OCI-LY3 (cell line): Measurements from ENCODE around the gene DTX4.
A peak's percentile ranks its signal among the peaks of the same experiment; 100 is the strongest.

Experiments
- H2AFZ ChIP-seq: fragments of 200-600, 300-600 bp; shearing (Covaris generic); 2 replicates; pipeline ENCODE4 v1.6.0; 2014; ENCODE audit warnings: antibody characterized with exemption, low read depth, low read length
- H3K27ac ChIP-seq: fragments of 200-600, 300-600 bp; sonication (generic); 2 replicates; pipeline ENCODE4 v1.5.1; 2014; ENCODE audit warnings: mild to moderate bottlenecking, low read length, moderate library complexity, mixed read lengths
- H3K27me3 ChIP-seq: fragments of 200-600, 300-600 bp; sonication (generic); 2 replicates; pipeline ENCODE4 v1.6.1; 2014; ENCODE audit warnings: low read depth, low read length, mixed read lengths
- H3K36me3 ChIP-seq: fragments of 200-600, 300-600 bp; sonication (generic); replicated peaks from 2 replicates; pipeline ENCODE3; 2014; ENCODE audit warnings: low read depth, low read length, mixed read lengths
- H3K4me1 ChIP-seq: fragments of 300-600, 200-600 bp; sonication (generic); 2 replicates; pipeline ENCODE4 v1.6.1; 2014; ENCODE audit warnings: low read length, mixed read lengths
- H3K4me2 ChIP-seq: fragments of 200-600, 300-600 bp; sonication (generic); 2 replicates; pipeline ENCODE4 v1.6.1; 2014; ENCODE audit warnings: low read length, mixed read lengths
- H3K4me3 ChIP-seq: fragments of 300-600, 200-600 bp; sonication (generic); 2 replicates; pipeline ENCODE4 v1.5.1; 2014; ENCODE audit warnings: antibody characterized with exemption, mild to moderate bottlenecking, low read length, moderate library complexity
- H3K79me2 ChIP-seq: fragments of 300-600, 200-600 bp; shearing (Covaris generic); 2 replicates; pipeline ENCODE4 v1.6.1; 2014; ENCODE audit warnings: mild to moderate bottlenecking, low read length, mixed read lengths
- H3K9ac ChIP-seq: fragments of 300-600, 200-600 bp; shearing (Covaris generic); 2 replicates; pipeline ENCODE4 v1.6.0; 2014; ENCODE audit warnings: mild to moderate bottlenecking, low read length, moderate library complexity
- H3K9me3 ChIP-seq: fragments of 200-600, 300-600 bp; shearing (Covaris generic); 2 replicates; pipeline ENCODE4 v1.6.1; 2014; ENCODE audit warnings: low read length, mixed read lengths; ENCODE audit not compliant: insufficient read depth
- H4K20me1 ChIP-seq: fragments of 200-600, 300-600 bp; sonication (generic); 2 replicates; pipeline ENCODE4 v1.6.1; 2016; ENCODE audit warnings: low read length, mixed read lengths; ENCODE audit not compliant: insufficient read depth
- CTCF ChIP-seq: fragments of 200-600, 300-600 bp; sonication (generic); IDR thresholded peaks from 2 replicates; pipeline ENCODE4 v1.5.1; 2014; ENCODE audit warnings: antibody characterized with exemption, low read length, low read depth
- EZH2phosphoT487 ChIP-seq: fragments of 200-600 bp; shearing (Covaris generic); IDR thresholded peaks from 2 replicates; pipeline ENCODE4 v1.6.1; 2018; ENCODE audit warnings: antibody characterized with exemption, mixed run types, low read depth

Gene DTX4

GRCh38 chr11:59180907-59181306 is 9.0 kb downstream of the DTX4 start:
- Histone ChIP-seq H2AFZ (no peak overlapping the region), H3K27me3 (no peaks in the 10 kb centered on the region), H3K4me1 (no peaks in the 10 kb centered on the region), H4K20me1 (no peaks in the 10 kb centered on the region), H3K4me2 (no peak overlapping the region), H3K79me2 (no peaks in the 10 kb centered on the region), H3K27ac (no peak overlapping the region), H3K4me3 (no peak overlapping the region), H3K9me3 (peaks cover 16% of the 10 kb centered on the region), H3K9ac (no peak overlapping the region), H3K36me3 (peaks cover 38% of the 10 kb centered on the region)
- TF ChIP-seq CTCF (no peak), EZH2phosphoT487 (no peak)

- Histone ChIP-seq H3K27ac (no peak overlapping the region), H4K20me1 (no peaks in the 10 kb centered on the region), H3K27me3 (no peaks in the 10 kb centered on the region), H3K4me1 (no peaks in the 10 kb centered on the region), H3K9ac (no peak overlapping the region), H3K9me3 (peaks cover 16% of the 10 kb centered on the region), H2AFZ (no peak overlapping the region), H3K4me2 (no peak overlapping the region), H3K79me2 (no peaks in the 10 kb centered on the region), H3K4me3 (no peak overlapping the region), H3K36me3 (peaks cover 37% of the 10 kb centered on the region)
- TF ChIP-seq EZH2phosphoT487: no peak
- TF ChIP-seq CTCF: no peak
Measured at GRCh38 chr11:59181746-59182456, 10.0 kb downstream of the DTX4 start.

- no peak overlapping the region for H2AFZ ChIP-seq
- H3K27me3 ChIP-seq: no peaks in the 10 kb centered on the region
- peaks cover 32% of the 10 kb centered on the region for H3K36me3 ChIP-seq
- TF ChIP-seq EZH2phosphoT487 (no peak), CTCF (peak; percentile 47)
- no peak overlapping the region for H3K27ac ChIP-seq
- no peak overlapping the region for H3K4me3 ChIP-seq
- no peak overlapping the region for H3K9ac ChIP-seq
- no peaks in the 10 kb centered on the region for H3K4me1 ChIP-seq
- no peak overlapping the region for H3K4me2 ChIP-seq
- H3K9me3 ChIP-seq: peaks cover 16% of the 10 kb centered on the region
- H4K20me1 ChIP-seq: no peaks in the 10 kb centered on the region
- H3K79me2 ChIP-seq: no peaks in the 10 kb centered on the region
Measured at GRCh38 chr11:59182457-59183151, 10.7 kb downstream of the DTX4 start.

- no peaks in the 10 kb centered on the region for H4K20me1 ChIP-seq
- H3K36me3 ChIP-seq: peaks cover 21% of the 10 kb centered on the region
- no peak overlapping the region for H3K4me2 ChIP-seq
Measured at GRCh38 chr11:59183771-59184170, 11.8 kb downstream of the DTX4 start.

More at GRCh38 chr11:59183771-59184170, 11.8 kb downstream of the DTX4 start:
- H3K27me3 ChIP-seq: no peaks in the 10 kb centered on the region
- H3K9ac ChIP-seq: no peak overlapping the region
- H3K27ac ChIP-seq: no peak overlapping the region
- H2AFZ ChIP-seq: no peak overlapping the region
- no peaks in the 10 kb centered on the region for H3K4me1 ChIP-seq
- H3K9me3 ChIP-seq: peaks cover 13% of the 10 kb centered on the region
- H3K4me3 ChIP-seq: no peak overlapping the region
- TF ChIP-seq EZH2phosphoT487 (no peak), CTCF (no peak)
- no peaks in the 10 kb centered on the region for H3K79me2 ChIP-seq
